GM19240 (cell line): ENCODE results near the gene NTF4.
"Not testable (repeated sequence)": the region's sequence is repeated elsewhere in the genome, so short reads cannot be mapped to it uniquely, and the experiment has no call there.

ENCODE experiments used
- DNase-seq: peaks from one replicate; pipeline ENCODE4 v3.0.0; 2011; ENCODE audit warnings: low spot score; ENCODE audit not compliant: insufficient read length

Gene NTF4

DNA sequence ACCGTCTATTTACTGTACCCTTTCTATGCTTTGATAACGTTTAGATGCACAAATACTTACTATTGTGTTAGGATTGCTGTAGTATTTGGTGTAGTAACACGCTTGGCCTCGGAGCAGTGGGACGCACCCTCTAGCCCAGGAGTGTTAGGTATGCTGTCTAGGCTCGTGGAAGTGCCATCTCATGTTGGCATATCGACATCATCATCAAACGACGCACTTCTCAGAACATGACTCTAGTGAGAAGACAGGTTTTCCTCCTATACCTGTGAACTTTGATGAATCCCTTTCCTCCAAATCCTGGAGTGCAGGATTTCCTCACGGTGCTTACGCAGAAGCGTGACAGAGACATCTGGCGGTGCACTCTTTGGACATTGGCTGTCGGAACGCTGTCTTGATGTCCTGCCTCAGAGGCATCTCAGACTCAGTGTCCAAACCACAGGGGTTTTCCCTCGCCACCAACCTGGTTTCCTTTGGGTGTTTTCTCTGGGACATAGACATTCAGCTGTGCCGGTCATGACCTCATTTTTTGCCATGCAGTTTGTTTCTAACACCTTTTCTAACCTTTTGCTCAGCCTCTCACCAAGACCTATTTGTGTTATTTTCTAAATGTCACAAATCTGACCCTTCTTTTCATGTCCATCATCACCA lies 26.9 kb upstream of the NTF4 start:
- no peak for DNase-seq

DNA sequence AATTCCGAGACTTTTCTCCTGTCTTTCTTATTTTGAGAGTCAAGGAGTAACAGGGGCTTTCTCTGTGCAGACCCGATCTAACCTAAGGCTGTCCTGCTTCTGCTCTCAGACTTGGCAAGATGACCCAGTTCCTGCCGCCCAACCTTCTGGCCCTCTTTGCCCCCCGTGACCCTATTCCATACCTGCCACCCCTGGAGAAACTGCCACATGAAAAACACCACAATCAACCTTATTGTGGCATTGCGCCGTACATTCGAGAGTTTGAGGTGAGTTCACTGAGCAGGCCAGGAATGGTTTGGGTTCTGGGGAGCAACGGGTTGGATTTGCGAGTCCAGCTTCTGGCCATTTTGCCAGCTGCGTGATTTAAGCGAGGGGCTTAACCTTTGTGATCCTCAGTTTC lies 21.7 kb upstream of the NTF4 start:
- no peak for DNase-seq

DNA sequence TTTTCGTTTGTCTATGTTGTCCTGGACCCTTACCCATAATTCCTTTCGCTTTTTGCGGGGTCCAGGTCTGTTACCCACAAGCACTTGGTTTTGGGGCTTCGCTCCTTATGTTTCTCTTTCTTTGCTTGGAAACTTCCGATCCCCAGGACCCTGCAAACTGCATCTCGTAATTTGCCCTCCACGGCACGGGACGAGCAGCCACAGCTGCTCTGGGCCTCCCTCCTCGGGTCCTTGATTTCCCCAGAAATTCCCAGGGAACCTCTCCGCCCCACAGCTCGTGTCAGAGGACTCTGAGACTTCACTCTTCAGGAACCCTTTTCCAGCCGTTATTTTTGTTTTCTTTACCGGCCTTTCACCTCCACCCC lies 21.2 kb upstream of the NTF4 start:
- no peak for DNase-seq

DNA sequence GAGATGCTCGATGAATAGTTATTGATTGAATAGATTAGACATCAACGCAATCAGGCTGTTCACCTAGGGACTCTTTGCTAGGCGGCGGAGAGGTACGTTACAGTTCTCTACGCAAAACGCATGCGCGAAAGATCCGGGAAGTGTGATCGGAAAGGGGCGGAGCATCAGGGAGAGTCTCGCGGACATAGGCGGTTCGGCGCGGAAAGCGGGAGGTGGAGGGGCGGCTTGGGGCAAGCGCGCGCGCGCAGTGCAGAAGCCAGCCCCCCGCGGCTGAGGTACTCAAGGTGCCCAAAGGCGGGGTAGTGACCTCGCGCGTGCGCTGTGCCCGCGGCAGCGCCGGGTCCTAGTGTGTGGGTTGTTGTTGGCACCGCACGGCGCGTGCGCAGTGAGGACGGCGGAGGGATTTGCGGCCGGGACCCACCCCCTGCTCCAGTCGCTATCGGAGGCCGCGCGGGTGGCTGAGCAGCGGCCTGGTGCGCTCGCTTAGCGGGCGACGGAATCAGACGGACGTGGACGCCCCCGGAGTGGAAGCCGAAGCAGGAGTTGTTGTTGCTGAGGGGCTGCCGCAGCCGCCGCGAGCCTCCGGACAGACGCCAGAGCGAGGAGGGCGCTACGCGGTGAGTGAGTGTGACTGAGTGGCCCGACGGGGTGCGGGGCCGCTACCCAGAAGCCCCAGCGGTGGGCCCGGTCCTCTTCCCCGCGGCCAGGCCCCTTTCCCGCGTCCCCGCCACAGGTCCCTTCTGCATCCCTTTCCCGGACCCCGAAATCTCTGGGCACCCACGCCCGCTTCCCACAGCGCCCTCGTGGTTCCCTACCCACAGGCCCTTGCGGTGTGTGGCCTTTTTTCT lies 20.6 kb upstream of the NTF4 start, which contains the start of gene SNRNP70:
TSS of gene SNRNP70 (plus strand) at position 432 of the 848 bp plus-strand sequence. CDS start 964 bp downstream, outside the sequence.
- peak; percentile 96 for DNase-seq

DNA sequence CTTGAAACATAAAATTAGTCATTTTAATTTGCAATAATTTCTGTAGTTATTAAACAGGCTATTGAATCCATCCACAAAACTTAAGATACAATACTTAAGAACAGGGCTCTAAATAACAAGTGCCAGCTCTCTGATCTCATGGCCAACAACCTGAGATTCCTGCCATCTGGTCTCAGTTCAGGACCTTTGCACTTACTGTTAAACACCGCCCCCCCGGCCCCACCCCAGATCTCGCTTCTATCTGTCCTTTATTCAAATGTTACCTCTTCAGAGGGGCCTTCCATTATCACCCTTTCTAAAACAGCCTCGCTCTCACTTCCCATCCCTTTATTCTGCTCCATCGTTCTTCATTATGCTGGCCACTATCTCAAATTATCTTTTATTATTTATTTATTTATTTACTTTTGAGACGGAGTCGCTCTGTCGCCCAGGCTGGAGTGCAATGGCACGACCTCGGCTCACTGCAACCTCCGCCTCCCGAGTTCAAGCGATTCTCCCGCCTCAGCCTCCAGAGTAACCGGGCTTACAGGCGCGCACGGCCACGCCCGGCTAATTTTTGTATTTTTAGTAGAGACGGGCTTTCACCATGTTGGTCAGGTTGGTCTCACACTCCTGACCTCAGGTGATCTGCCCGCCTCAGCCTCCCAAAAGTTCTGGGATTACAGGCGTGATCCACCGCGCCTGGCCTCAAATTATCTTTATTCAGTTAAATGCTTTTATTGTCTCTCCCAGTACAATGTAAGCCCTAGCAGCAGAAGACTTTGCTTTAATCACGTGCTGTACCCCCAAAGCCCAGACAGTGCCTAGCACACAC lies 19.8 kb upstream of the NTF4 start:
- no peak for DNase-seq

DNA sequence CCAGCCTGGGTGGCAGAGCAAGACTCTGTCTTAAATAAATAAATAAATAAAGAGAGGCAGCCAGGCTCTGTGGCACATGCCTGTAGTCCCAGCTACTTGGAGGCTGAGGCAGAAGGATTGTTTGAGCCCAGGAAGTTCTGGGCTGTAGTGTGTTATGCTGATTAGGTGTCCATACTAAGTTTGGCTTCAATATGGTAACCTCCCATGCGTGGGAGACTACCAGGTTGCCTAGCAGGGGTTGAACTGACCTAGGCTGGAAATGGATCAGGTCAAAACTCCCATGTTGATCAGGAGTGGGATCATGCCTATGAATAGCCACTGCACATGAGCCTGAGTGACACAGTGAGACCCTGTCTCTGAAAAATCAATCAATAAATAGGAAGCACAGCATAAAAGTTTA lies 16.7 kb upstream of the NTF4 start:
- DNase-seq = no peak

DNA sequence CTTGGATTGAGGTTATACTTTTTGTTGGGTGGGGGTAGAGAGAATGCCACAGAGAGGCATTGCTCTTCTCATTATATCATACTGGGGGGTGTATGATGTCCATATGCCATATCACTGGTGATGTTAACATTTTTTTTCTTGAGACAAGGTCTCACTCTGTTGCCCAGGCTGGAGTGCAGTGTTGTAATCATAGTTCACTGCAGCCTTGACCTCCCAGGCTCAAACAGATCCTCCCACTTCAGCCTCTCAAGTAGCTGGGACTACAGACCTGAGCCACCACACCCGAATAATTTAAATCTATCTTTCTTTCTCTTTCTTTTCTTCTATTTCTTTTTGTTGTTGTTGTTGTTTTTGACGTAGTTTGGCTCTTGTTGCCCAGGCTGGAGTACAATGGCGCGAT lies 15.8 kb upstream of the NTF4 start:
- DNase-seq = no peak

DNA sequence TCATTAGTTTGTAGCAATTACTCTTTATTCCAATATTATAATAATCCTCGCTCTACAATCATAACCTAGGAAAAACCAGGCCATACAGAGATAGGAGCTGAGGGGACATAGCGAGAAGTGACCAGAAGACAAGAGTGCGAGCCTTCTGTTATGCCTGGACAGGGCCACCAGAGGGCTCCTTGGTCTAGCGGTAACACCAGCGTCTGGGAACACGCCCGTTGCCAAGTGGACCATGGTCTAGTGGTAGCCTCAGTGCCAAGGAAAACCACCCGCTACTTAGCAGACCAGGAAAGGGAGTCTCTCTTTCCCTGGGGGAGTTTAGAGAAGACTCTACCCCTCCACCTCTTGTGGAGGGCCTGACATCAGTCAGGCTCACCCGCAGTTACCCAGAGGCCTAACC lies 10.3 kb upstream of the NTF4 start:
- not testable (repeated sequence) for DNase-seq

DNA sequence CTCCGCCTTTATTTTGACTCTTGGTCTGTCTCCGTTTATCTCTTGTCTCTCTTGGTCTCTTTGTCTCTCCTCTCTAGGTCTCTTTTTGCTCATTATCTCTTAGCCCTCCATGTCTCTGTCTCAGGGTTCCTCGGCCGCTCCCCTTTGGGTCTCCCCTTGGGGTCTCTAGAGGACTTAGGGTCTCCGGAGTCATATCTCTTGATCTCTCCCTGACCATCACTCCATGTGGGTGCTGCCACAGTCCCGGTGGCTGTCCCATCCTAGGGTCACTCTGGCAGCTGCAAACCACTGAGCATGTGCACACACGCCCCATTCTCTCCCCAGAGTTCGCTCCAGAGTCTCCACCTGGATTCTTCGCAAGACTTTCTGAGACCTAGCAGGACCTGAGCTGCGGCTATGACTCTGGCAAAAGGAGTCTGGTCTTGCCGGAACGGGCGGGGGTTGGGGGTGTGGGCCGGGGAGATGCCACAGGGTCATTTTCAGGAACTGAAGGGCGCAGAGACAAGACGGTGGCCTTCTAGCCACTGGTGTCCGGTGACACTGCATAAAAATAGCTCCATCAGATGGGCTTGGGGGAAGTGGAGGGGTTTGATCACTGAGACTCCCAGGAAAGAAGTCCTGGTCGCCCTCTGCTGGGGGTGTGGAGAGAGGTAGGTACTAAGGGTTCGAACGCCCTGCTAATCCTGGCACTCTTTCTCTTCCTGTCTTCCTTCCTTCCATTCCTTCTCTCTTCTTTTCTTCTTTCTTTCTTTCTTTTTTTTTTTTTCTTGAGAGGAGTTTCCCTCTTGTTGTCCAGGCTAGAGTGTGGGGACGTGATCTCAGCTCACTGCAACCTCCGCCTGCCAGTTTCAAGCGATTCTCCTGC lies 9.1 kb upstream of the NTF4 start:
- DNase-seq = no peak

DNA sequence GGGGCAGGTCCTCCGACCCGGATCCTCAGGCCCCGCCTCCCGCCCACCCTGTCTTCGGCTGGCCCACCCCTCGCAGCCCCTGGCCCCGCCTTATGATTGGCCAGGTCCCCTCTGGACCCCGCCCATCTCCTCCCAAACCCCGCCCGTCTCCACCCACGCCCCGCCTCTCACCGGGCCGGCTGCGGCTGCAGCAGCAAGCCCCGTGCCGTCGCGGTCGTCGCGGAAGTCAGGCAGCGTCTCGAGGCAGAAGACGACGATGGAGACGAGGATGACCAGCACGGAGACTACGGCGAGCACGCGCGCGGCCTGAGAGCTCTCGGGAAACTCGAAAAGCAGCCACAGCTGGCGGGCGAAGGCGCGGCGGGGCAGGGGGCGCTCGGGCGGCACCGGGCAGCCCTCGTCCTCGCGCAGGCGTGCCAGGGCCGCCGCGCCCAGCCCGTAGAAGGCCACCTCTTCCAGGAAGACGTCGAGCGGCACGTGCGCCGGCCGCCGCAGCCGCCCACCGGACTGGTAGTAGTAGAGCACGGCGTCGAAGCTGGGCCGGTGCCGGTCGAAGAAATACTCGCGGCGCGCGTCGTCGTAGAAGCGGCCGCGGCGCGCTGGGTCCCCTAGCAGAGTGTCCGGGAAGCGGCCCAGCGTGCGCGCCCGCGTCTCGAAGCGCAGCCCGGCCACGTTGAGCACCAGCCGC lies 7.4 kb upstream of the NTF4 start:
- DNase-seq = no peak

DNA sequence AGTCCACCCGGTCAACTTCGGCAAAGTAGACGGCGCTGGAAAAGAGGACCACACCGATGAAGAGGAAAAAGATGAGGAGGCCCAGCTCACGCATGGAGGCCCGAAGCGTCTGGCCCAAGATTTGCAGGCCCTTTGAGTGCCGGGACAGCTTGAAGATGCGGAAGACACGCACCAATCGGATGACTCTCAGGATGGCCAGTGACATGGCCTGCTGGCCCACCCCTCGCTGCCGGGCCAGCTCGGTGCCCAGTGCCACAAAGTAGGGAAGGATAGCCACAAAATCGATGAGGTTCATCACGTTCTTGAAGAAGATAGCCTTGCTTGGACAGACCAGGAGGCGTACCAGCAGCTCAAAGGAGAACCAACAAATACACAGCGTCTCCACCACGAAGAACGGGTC lies 5.8 kb upstream of the NTF4 start:
- DNase-seq = no peak

DNA sequence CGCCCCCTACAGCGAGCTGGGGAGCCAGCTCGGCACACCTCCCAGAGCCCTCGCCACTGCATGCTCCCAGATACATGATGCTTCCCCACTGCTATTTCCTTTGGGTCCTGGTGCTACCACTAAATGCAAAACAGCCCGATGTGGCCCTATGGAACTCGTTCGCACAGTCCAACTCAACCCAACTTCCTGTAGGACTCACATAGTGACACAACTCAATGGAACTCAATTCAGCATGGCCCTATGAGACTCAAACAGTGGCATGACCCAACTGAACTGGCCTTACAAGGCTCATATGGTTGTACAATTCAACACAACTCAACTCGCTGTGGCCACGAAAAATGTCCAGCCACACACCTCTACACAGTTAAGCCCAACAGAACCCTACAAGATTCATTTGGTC lies 4.4 kb upstream of the NTF4 start:
- no peak for DNase-seq

DNA sequence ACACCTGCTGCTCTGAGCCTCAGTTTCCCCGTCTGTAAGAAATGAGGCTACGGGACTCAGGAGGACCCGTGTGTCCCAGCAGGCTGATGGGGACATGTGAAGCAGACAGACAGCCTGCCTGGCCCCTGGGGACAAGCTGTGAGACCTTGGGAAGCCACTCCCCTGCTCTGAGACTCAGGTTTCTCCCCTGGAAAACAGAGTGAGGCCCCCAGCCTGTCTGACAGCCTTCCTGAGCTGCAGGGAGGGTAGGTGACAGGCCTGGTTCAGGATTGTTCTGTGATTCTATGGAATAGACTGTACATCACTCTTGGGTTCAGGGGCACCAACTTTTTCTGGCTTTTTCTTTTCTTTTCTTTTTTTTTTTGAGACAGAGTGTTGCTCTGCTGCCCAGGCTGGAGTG lies 2.9 kb upstream of the NTF4 start:
- DNase-seq = no peak

DNA sequence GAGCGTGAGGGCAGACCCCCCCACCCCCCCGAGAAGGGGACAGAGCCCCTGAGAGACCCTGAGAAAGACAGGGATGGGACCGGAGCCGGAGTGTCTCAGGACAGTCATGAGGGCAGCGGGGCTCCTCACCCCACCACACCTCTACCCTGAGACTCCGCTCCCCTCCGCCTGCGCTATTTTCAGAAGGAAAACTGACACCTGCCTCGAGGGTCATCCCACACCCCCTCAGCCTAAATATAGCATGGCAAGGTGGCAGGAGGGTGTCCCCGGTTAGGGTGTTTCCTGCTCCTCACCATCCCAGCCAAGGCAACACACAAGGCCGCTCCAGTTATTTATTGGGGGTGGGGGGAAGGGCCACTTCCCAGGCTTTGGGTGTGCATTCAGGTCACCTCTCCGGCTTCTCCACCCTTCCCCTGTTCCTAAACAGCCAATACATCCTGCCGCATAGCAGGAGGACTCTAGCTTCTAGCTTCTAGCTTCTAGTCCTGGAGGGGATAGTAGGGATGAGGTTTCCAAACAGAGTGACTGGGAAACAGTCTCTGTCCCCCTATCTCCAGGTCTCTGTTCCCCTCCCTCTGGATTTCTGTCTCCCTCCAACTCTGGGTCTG lies 1.4 kb upstream of the NTF4 start:
- no peak for DNase-seq

DNA sequence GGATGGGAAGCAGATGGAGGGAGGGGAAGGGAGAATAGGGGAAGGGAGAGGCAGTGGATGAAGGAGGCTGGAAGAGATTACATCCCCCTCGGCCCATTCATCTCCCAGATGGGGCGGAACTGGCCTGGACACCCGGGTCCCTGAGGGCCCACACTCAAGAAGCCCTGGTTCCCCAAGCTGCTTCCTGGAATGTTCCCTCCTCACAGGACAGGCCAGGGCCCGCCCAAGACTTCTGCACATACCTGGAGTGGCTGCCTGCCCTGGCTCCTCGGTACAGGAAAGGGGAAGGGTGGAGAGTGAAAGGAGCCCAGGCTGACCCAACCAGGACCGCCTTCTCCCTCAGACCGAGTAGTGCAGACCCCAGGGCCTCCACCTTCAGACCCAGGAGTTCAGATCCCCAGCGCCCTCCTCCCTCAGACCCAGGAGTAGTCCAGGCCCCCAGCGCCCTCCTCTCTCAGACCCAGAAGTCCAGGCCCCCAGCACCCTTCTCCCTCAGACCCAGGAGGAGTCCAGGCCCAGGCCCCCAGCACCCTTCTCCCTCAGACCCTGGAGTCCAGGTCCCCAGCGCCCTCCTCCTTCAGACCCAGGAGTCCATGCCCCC lies 489 bp downstream of the NTF4 start:
- no peak for DNase-seq

DNA sequence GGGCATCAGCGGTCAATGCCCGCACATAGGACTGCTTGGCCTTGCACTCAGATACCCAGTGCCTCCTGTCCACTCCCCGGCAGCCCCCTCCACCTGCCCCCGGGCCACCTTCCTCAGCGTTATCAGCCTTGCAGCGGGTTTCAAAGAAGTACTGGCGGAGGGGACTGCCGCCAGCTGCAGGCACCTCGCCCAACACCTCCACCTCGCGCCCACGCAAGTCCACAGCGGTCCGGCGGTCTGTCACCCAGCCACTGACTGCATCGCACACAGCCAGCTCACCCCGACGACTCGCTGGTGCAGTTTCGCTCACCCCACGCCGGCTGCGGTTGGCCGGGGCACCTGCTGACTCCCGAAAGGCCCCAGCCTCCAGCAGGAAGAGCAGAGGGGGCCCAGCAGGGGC lies 3.2 kb downstream of the NTF4 start:
- DNase-seq = no peak

DNA sequence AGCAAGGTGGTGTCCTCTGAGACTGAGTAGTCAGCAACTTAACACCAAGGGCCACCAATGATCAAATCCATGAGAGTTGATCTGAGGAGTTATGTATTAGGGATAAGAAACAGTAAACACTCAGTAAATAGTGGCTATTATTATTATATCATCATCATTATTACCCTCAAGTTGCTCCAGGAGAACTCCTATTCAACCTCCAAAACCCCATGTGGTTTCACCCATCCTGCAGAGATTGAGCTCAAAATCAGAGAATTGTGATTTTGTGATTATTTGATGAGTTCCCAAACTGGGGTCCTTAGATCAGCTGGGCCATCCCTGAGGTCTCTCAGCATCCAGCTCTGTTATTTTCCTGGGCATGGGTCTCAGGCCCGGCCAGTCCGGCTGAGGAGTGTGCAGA lies 3.6 kb downstream of the NTF4 start:
- DNase-seq = no peak

DNA sequence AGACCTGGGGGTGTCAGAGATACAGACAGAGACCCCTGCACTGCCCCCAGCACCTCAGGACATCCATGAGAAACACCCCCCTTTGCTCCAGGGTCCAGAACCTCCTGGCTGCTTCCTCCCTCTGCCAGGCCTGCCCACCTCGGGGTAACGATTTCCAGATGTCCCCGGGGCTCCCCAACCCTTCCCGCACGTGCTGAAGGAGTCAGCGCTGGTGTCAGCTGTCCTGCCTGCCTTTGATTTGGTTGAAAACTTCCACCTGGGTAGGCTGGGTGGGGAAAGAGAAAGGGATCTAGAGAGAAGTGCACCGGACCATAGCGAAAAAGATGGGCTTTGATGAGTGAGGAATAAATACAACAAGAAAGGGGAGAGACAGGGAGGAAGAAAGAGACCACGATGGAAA lies 5.6 kb downstream of the NTF4 start:
- DNase-seq = no peak

DNA sequence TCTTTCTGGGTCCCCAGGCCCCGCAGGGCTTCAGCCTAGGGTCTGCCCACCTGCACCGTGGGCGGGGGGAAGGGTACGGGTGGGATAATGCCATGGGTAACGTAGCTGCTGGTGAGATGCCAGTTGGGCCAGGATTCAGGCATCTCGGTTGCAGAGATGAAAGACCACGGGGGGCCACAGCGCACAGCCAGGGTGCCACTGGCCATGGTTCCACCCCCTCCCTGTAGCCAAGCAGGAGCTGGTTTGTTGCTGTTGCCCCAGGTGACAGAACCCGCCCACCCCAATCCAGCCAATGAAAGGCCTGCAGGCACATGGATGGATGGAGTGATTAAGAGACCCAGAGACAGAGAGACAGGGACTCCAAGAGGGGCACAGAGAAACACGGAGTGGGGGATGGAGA lies 6.1 kb downstream of the NTF4 start:
- no peak for DNase-seq
